Measurements from ENCODE around the gene ENTHD1.

Gene ENTHD1

GRCh38 chr22:39722501-39722900, 171.1 kb downstream of the ENTHD1 start:
- DNase-seq (ENCODE audit: low read depth), result no peak
- TF ChIP-seq, protein P1, sequence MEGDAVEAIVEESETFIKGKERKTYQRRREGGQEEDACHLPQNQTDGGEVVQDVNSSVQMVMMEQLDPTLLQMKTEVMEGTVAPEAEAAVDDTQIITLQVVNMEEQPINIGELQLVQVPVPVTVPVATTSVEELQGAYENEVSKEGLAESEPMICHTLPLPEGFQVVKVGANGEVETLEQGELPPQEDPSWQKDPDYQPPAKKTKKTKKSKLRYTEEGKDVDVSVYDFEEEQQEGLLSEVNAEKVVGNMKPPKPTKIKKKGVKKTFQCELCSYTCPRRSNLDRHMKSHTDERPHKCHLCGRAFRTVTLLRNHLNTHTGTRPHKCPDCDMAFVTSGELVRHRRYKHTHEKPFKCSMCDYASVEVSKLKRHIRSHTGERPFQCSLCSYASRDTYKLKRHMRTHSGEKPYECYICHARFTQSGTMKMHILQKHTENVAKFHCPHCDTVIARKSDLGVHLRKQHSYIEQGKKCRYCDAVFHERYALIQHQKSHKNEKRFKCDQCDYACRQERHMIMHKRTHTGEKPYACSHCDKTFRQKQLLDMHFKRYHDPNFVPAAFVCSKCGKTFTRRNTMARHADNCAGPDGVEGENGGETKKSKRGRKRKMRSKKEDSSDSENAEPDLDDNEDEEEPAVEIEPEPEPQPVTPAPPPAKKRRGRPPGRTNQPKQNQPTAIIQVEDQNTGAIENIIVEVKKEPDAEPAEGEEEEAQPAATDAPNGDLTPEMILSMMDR (conservative IDR thresholded peaks at IDR 0.05; ENCODE audit: low read depth, low read length), result no peak
- H3K4me3 ChIP-seq (ENCODE audit: low read length), result no peak overlapping the region

DNA sequence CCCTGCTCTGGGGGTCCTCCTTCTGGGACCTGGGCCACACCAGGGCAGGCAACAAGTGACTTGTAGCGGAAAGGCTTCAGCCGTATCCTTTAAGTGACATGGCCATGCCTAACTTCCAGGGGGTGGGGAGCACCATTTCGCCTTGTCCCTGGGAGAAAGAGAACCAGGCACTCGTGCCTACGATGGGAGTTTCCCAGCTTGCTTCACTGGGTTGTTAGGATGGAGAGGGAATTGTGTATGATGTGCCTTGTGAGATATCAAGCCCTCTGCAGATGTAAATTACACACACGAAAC, 171.6 kb downstream of the ENTHD1 start:
- TF ChIP-seq, protein P1 (conservative IDR thresholded peaks at IDR 0.05; ENCODE audit: low read depth, low read length), result no peak
- no peak overlapping the region for H3K4me3 ChIP-seq (ENCODE audit: low read length)
- no peak for DNase-seq (ENCODE audit: low read depth)

DNA sequence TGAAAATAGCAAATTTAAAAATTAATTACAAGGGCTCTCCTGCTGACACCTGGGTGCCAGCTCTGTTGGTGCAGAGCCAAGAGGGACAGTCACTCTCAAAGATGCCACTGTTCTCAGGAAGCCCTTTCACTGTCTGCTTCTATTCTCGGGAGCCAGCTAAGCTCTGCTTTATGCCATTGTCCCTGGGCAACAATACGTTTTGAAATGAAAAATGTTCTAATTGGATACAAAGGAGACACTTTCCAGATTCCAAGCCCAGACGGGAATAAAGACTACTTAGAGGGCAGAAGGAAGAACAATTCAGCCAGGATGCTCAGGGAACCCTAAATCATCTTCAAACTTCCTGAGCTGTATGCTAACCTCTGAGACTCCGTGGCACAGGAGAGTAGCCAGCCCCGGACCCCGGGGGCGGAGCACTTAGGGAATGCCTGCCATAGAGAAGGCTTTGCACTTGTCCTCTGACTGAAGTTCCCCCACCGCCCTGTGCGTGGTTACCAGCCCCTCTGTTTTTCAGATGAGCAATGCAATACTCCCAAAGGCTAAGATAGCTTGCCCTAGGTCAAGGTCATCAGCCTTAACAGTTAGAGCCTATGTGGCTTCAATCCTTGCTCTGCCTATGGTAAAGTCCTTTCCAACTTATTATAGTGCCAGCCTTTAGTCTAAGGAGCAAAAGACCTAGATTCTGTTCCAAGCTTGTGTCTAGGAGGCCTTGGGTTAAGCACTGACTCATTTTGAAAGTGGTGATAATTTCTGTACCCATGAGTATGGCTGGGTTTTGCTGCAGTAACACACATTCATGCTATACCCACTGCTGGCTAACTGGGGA, 172.1 kb downstream of the ENTHD1 start:
- no peak overlapping the region for H3K4me3 ChIP-seq (ENCODE audit: low read length)
- no peak for DNase-seq (ENCODE audit: low read depth)
- TF ChIP-seq, protein P1 (conservative IDR thresholded peaks at IDR 0.05; ENCODE audit: low read depth, low read length), result no peak

GRCh38 chr22:39719559-39720450, 173.8 kb downstream of the ENTHD1 start:
- no peak overlapping the region for H3K4me3 ChIP-seq (ENCODE audit: low read length)
- TF ChIP-seq, protein P1 (conservative IDR thresholded peaks at IDR 0.05; ENCODE audit: low read depth, low read length), result no peak
- DNase-seq (ENCODE audit: low read depth), result no peak

- DNase-seq (ENCODE audit: low read depth), result no peak
- H3K4me3 ChIP-seq (ENCODE audit: low read length), result no peak overlapping the region
- TF ChIP-seq, protein P1 (conservative IDR thresholded peaks at IDR 0.05; ENCODE audit: low read depth, low read length), result no peak
Observed at GRCh38 chr22:39718921-39719475, 174.6 kb downstream of the ENTHD1 start.

DNA sequence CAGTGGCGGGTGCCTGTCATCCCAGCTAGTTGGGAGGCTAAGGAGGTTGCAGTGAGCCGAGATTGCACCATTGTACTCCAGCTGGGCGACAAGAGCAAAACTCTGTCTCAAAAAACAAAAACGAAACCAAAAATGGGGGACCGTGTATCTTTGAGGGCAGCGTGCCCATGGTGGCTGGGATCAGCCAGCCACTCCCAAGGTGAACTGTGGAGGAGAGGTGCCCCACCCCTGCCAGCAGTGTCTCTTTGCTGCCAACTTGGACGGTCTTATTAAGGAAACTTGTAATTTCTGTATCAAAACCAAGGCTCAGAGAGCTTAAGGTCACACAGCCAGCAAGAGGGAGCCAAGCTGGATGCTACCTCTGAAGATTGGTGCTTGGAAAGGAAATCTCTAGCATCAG, 175.4 kb downstream of the ENTHD1 start:
- no peak for DNase-seq (ENCODE audit: low read depth)
- TF ChIP-seq, protein P1 (conservative IDR thresholded peaks at IDR 0.05; ENCODE audit: low read depth, low read length), result no peak
- H3K4me3 ChIP-seq (ENCODE audit: low read length), result no peak overlapping the region

All from retinal pigment epithelial cell (primary cell).